HCT116 (cell line): ENCODE data around the gene ADD1. TPM values are rescaled to one million over a fixed set of nuclear protein-coding genes. Genes with fewer than 3 reads are reported as not detected.

ENCODE experiments used
- ATAC-seq: fragments of 200-7000 bp; cut with Tn5 transposase; 2 replicates; pipeline ENCODE4 v1.9.1; 2020; ENCODE audit warnings: mild to moderate bottlenecking, moderate library complexity
- BruUV-seq: library from RNA; stranded (reverse); fragments of 400-500 nt; replicated peaks from 2 replicates; lab custom pipeline; 2021; lab: Mats Ljungman, UMichigan
- CTCF ChIA-PET: fragments of 300-600 bp; sonication (Branson Sonifier 250); formaldehyde crosslinking; loops from one replicate; lab custom pipeline; 2021; ENCODE audit warnings: antibody characterized with exemption; lab: Charles Lee
- POLR2A ChIA-PET: fragments of 300-600, 350-600 bp; sonication (Branson Sonifier 250); formaldehyde crosslinking; loops from one replicate; lab custom pipeline; 2021; ENCODE audit warnings: antibody characterized with exemption; lab: Charles Lee
- RAD21 ChIA-PET, 2 experiments: fragments of 300-600 bp; sonication (Branson Sonifier 250); formaldehyde crosslinking; loops; one replicate each; lab custom pipeline; 2023; ENCODE audit warnings: low total read pairs in 2 of 2; ENCODE audit not compliant: uncharacterized antibody in 2 of 2, unreplicated experiment in 2 of 2, low non-redundant PET in 1 of 2; lab: Charles Lee
- DNase-seq: peaks from one replicate; pipeline ENCODE4 v3.0.0-alpha.2; 2010; ENCODE audit warnings: low read depth, low spot score
- H2AFZ ChIP-seq: fragments of 200-600 bp; shearing (Covaris generic), sonication (generic); 2 replicates; pipeline ENCODE4 v1.6.1; 2017; ENCODE audit warnings: low read depth, mixed run types, mixed read lengths, antibody characterized with exemption, low read length; ENCODE audit not compliant: poor library complexity, severe bottlenecking
- H3K27ac ChIP-seq: 2 replicates; pipeline ENCODE4 v1.5.1; 2012; ENCODE audit warnings: low read depth, low read length
- H3K27me3 ChIP-seq: fragments of 200-600 bp; sonication (generic); 2 replicates; pipeline ENCODE4 v1.6.1; 2016; ENCODE audit warnings: mixed run types, low read length, mixed read lengths; ENCODE audit not compliant: insufficient read depth
- H3K36me3 ChIP-seq, 2 experiments: fragments of 200-500 bp in 1 of 2; fragments of 200-600 bp in 1 of 2; sonication (Bioruptor generic) in 1 of 2; sonication (generic) in 1 of 2; 2 replicates each; pipeline versions ENCODE4 v1.5.1 to v1.6.1; 2014 to 2016; ENCODE audit warnings: low read length in 2 of 2, inconsistent platforms in 1 of 2, mixed read lengths in 1 of 2, mixed run types in 1 of 2; ENCODE audit not compliant: insufficient read depth in 2 of 2, control insufficient read depth in 1 of 2
- H3K4me1 ChIP-seq, 2 experiments: fragments of 200-600 bp in 1 of 2; sonication (generic) in 1 of 2; 2 replicates each; pipeline versions ENCODE4 v1.5.1 to v1.6.1; 2012 to 2017; ENCODE audit warnings: low read length in 2 of 2, inconsistent platforms in 1 of 2, mild to moderate bottlenecking in 1 of 2, mixed read lengths in 1 of 2, mixed run types in 1 of 2, moderate library complexity in 1 of 2; ENCODE audit not compliant: insufficient read depth in 2 of 2, control insufficient read depth in 1 of 2
- H3K4me2 ChIP-seq: fragments of 200-600 bp; sonication (generic); 2 replicates; pipeline ENCODE4 v1.6.1; 2017; ENCODE audit warnings: mixed run types, low read length, mixed read lengths
- H3K4me3 ChIP-seq, 2 experiments: fragments of 200-600 bp in 1 of 2; sonication (generic) in 1 of 2; replicated peaks in 1 of 2; 2 replicates each; pipeline ENCODE4 v1.5.1; 2011 to 2016; ENCODE audit warnings: low read length in 2 of 2, control low read depth in 1 of 2, low read depth in 1 of 2, mild to moderate bottlenecking in 1 of 2, mixed read lengths in 1 of 2, mixed run types in 1 of 2
- H3K79me2 ChIP-seq: fragments of 200-600 bp; sonication (generic); 2 replicates; pipeline ENCODE4 v1.6.1; 2017; ENCODE audit warnings: mild to moderate bottlenecking, mixed run types, low read length, moderate library complexity, mixed read lengths; ENCODE audit not compliant: insufficient read depth
- H3K9ac ChIP-seq: fragments of 200-600 bp; sonication (generic); 2 replicates; pipeline ENCODE4 v1.6.1; 2016; ENCODE audit warnings: low read length, mixed read lengths
- H3K9me2 ChIP-seq: fragments of 200-600 bp; sonication (generic), shearing (Covaris generic); 2 replicates; pipeline ENCODE4 v1.6.1; 2017; ENCODE audit warnings: mixed run types, mild to moderate bottlenecking, moderate library complexity; ENCODE audit not compliant: insufficient read depth
- H3K9me3 ChIP-seq, 2 experiments: fragments of 200-500 bp in 1 of 2; fragments of 200-600 bp in 1 of 2; sonication (Bioruptor generic) in 1 of 2; sonication (generic) in 1 of 2; 2 replicates each; pipeline ENCODE4 v1.6.1; 2014 to 2017; ENCODE audit warnings: low read length in 2 of 2, mixed read lengths in 2 of 2, inconsistent platforms in 1 of 2, low read depth in 1 of 2, mild to moderate bottlenecking in 1 of 2, mixed run types in 1 of 2, moderate library complexity in 1 of 2; ENCODE audit not compliant: control insufficient read depth in 1 of 2, insufficient read depth in 1 of 2
- H4K20me1 ChIP-seq: fragments of 200-600 bp; sonication (generic), shearing (Covaris generic); 2 replicates; pipeline ENCODE4 v1.6.1; 2017; ENCODE audit warnings: mixed run types, mild to moderate bottlenecking, moderate library complexity; ENCODE audit not compliant: insufficient read depth
- EZH2phosphoT487 ChIP-seq: fragments of 200-600 bp; IDR thresholded peaks from 2 replicates; pipeline ENCODE4 v1.6.1; 2018; ENCODE audit warnings: antibody characterized with exemption, borderline replicate concordance
- POLR2AphosphoS5 ChIP-seq: IDR thresholded peaks from 2 replicates; pipeline ENCODE4 v1.6.1; 2011; ENCODE audit warnings: mild to moderate bottlenecking, low read depth, low read length, moderate library complexity
- REST ChIP-seq: IDR thresholded peaks from 2 replicates; pipeline ENCODE4 v1.6.1; 2012; ENCODE audit warnings: low read depth
- TCF7L2 ChIP-seq: IDR thresholded peaks from 2 replicates; pipeline ENCODE4 v1.7.0; 2011; ENCODE audit warnings: borderline replicate concordance, inconsistent platforms; ENCODE audit not compliant: insufficient read depth, insufficient read length; ENCODE audit errors: extremely low read depth
- YY1 ChIP-seq: IDR thresholded peaks from 2 replicates; pipeline ENCODE4 v1.6.1; 2011; ENCODE audit warnings: low read length, low read depth, moderate library complexity, mild to moderate bottlenecking; ENCODE audit not compliant: insufficient replicate concordance; ENCODE audit errors: extremely low read depth
- ZFX ChIP-seq: fragments of 450-650 bp; IDR thresholded peaks from 2 replicates; pipeline ENCODE4 v1.6.1; 2017
- ZNF274 ChIP-seq: fragments of 200-500 bp; sonication (Bioruptor generic); IDR thresholded peaks from 2 replicates; pipeline ENCODE4 v1.6.1; 2014; ENCODE audit warnings: mild to moderate bottlenecking, low read depth, low read length, inconsistent platforms
- intact Hi-C: fragments of 100-400 bp; cut with micrococcal nuclease; formaldehyde crosslinking; loops from 2 replicates; pipeline ENCODE4 v1.10.0; 2022
- total RNA-seq: library from RNA; stranded (reverse); gene quantifications from one replicate; pipeline ENCODE4 v1.2.1, GENCODE V29; 2021; ENCODE audit not compliant: unreplicated experiment

ADD1 gene
- total RNA-seq, 1 experiment from 2014 or later = 139 TPM

GRCh38 chr4:2886161-2886560 is 42.5 kb downstream of the ADD1 start:
- POLR2A ChIA-PET = no interaction called here
- TF ChIP-seq ZFX (no peak), EZH2phosphoT487 (no peak), TCF7L2 (no peak), ZNF274 (no peak), REST (no peak), POLR2AphosphoS5 (no peak), YY1 (no peak)
- Histone ChIP-seq H3K9me2 (no peaks in the 10 kb centered on the region), H4K20me1 (0 out of 2 replicates have a peak, but pooled peaks cover 3% of the 10 kb centered on the region), H2AFZ (no peak overlapping the region), H3K4me1 (no peaks in the 10 kb centered on the region), H3K27me3 (no peaks in the 10 kb centered on the region), H3K36me3 (peaks cover 8 to 17% of the 10 kb centered on the region in 2 experiments; a peak in 3 of 4 replicates), H3K9me3 (no peaks in the 10 kb centered on the region), H3K4me2 (no peak overlapping the region), H3K4me3 (no peak overlapping the region), H3K27ac (no peak overlapping the region), H3K79me2 (0 out of 2 replicates have a peak, but pooled peaks cover 4% of the 10 kb centered on the region), H3K9ac (no peak overlapping the region)
- RAD21 ChIA-PET = no interaction called here
- no peak for DNase-seq
- BruUV-seq = no TSS peak
- intact Hi-C loops = no loop called here
- CTCF ChIA-PET = no interaction called here
- no peak for ATAC-seq
